Epithelial cell of esophagus (primary cell): ENCODE measurements around the gene NBPF12.
"Not testable (repeated sequence)": the region's sequence is repeated elsewhere in the genome, so short reads cannot be mapped to it uniquely, and the experiment has no call there.

Experiments used
- DNase-seq: peaks from one replicate; pipeline ENCODE4 v3.0.0; 2010; ENCODE audit warnings: low read depth
- H3K4me3 ChIP-seq: 2 replicates; pipeline ENCODE4 v1.5.1; 2011; ENCODE audit warnings: mild to moderate bottlenecking, low read length, control low read depth

The NBPF12 gene, protein sequence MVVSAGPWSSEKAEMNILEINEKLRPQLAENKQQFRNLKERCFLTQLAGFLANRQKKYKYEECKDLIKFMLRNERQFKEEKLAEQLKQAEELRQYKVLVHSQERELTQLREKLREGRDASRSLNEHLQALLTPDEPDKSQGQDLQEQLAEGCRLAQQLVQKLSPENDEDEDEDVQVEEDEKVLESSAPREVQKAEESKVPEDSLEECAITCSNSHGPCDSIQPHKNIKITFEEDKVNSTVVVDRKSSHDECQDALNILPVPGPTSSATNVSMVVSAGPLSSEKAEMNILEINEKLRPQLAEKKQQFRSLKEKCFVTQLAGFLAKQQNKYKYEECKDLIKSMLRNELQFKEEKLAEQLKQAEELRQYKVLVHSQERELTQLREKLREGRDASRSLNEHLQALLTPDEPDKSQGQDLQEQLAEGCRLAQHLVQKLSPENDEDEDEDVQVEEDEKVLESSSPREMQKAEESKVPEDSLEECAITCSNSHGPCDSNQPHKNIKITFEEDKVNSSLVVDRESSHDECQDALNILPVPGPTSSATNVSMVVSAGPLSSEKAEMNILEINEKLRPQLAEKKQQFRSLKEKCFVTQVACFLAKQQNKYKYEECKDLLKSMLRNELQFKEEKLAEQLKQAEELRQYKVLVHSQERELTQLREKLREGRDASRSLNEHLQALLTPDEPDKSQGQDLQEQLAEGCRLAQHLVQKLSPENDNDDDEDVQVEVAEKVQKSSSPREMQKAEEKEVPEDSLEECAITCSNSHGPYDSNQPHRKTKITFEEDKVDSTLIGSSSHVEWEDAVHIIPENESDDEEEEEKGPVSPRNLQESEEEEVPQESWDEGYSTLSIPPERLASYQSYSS (N-terminal part only)

DNA sequence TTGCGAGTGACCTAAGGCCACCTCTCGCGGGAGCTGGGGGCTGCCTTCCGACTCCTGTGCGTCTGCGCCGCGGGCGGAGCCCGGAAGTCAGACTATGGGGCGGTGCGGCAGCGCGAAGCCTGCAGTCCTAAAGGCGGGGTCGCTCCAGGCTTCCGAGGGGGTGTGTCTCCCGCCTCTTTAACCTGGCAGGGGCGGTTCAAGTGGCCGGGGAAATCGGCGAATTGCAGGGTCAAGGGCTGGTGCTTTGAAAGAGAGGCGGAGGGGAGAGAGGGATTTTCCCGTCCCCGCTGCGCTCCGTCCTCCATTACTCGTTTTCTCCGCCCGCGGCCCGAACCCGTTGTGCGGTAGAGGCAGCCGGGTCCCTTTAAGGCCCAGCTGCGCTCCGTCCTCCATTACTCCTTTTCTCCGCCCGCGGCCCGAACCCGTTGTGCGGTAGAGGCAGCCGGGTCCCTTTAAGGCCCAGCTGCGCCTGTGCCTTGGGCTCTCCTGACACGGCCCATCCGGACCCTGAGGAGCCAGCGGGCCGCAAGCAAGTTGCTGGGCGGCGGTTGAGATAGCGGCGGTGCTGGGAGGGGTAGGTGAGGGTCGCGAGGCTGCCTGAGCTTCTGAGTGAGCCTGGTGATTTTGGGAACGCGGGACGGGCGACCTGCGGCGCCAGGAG, at the start of gene NBPF12:
TSS of gene NBPF12 (plus strand) at position 83 of the 661 bp plus-strand sequence. CDS start 21,820 bp downstream, outside the sequence.
- peak within 1 kb of the TSS; percentile 58 for H3K4me3 ChIP-seq
- peak; percentile 80 for DNase-seq

DNA sequence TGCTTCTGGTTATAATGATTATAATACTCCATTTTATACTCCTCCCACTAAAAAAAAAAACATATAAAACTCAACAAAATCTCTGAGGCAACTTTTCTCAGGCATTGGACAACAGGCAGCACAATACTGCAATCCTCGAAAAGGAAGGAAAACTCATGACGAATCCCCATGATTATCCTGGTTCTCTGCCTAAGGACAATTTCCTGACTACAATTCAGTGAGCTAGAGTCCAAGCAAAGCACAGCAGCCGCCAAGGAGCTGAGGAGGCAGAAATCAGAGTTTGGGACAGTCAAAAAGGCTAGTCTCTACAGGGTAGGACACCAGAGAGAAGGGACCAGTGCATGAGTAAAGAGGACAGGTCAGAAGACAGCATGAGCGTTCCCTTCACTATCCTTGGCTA, 46.8 kb upstream of the NBPF12 start:
- DNase-seq, H3K4me3 ChIP-seq: not testable (repeated sequence)

DNA sequence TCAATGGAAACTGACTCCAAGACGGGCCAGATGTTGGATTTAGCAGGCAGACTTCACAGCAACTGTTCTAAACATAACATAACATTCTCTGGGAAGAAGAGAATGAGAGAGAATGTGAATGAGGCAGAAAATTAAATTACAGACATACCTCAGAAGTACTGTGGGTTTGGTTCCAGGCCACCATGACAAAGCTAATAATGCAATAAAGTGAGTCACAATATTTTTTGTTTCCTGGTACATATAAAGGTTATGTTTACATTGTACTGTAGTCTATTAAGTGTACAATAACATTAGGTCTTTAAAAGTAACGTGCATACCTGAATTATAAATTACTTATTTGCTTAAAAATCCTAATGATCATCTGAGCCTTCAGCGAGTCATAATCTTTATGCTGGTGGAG, 45.8 kb upstream of the NBPF12 start:
- H3K4me3 ChIP-seq, DNase-seq: not testable (repeated sequence)

DNA sequence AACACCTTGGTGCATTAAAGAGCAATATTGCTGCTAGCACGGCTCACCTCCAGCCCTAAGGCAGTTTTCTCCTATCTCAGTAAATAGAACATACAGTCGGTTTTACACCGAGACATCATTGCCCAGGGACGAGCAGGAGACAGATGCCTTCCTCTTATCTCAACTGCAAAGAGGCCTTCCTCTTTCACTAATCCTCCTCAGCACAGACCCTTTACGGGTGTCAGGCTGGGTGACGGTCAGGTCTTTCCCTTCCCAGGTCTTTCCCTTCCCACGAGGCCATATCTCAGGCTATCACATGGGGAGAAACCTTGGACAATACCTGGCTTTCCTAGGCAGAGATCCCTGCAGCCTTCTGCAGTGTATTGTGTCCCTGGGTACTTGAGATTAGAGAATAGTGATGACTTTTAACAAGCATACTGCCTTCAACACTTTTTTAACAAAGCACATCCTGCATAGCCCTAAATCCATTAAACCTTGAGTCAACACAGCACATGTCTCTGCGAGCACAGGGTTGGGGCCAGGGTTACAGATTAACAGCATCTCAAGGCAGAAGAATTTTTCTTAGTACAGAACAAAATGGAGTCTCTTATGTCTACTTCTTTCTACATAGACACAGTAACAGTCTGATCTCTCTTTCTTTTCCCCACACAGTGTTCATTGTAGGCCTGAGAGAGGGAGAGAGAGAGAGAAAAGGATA, 30.4 kb upstream of the NBPF12 start:
- not testable (repeated sequence) for DNase-seq, H3K4me3 ChIP-seq

DNA sequence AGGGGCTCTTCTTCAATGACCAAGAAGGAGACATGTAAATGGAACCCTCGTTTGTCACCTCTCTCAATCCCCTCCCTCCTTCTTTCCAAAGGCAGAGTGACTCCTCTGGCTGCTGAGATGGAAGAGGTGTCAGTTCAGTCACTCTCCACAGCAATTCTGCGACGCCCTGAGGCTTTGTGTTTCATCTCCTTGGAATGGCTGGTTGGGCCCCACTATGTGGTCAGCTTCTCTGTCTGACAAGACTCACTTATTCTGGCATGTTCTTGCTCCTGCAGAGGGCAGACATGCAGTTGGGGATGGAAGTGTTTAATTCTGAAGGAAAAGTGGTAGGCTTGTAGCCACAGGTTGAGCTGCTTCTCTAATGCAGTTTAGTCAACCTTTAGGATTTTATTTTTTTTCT, 25.1 kb upstream of the NBPF12 start:
- H3K4me3 ChIP-seq, result not testable (repeated sequence)
- peak; percentile 81 for DNase-seq

DNA sequence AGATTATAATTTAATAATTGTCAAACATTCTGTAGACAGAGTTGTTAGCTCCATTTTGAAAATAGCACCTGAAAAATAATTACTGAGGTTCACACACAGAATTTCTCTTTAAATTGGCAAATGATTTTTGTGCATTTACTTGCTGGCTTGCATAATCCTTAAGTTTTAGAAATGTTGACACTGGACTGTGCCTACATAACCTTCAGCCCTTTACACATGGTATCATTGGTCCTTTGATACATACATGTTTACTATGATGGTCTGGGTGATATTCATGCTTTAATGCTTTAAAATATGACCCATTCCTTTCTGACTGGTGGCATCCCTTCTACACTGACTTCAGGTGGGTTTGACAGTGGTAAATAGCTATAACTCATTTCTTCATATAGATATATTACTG, 17.3 kb upstream of the NBPF12 start:
- H3K4me3 ChIP-seq, DNase-seq: not testable (repeated sequence)

DNA sequence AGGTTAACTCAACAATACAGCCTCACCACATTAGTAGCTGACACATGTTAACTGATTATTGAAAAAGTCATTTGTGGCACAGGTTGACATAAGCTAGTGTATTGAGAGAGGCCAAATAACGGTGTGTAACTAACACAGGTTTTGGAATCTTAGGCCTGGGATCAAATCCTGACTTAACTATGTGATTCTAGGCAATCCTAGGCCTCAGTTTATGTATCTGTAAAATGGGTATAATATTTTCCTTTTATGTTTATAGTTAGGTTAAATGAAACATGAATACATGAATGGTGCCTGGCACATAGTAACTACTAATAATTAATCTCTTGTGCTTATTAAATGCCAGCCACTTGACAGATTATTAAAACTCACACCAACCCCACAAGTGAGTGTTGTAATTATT, 15.5 kb upstream of the NBPF12 start:
- not testable (repeated sequence) for H3K4me3 ChIP-seq, DNase-seq

DNA sequence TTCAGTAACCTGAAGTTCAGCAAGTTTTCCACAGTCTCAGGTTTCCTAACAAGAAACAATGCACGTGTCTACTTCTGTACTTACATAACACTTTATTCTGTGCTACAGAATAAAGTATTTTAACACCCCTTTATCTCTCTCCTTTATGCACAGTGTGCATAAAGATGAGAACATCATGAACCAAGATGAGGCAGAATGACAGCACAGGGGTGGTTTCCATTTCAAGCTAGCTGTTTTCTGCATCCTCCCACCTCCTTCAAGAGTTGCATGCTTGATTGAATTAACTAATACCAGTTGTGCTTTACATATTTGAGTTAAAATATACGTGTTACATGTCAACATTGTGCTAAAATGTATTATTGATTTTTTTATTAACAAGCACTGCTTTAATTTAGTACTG, 14.0 kb upstream of the NBPF12 start:
- not testable (repeated sequence) for H3K4me3 ChIP-seq, DNase-seq

DNA sequence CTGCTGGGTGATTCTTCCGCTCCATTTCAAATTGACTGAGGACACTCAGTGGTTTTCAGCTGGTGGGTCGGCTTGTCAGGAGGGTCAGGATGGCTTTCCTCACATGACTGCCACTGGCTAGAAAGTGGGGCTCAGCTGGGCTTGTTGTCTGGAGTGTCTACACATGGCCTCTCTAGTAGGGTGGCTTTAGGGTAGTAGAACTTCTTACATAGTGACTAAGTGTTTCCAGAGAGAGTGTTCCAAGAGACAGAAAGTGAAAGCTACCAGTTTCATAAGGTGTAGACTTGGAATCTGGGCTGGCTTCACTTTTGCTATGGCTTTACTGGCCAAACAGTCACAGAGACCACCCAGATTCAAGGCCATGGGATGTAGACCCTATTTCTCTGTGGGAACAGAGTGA, 11.7 kb upstream of the NBPF12 start:
- not testable (repeated sequence) for H3K4me3 ChIP-seq, DNase-seq

DNA sequence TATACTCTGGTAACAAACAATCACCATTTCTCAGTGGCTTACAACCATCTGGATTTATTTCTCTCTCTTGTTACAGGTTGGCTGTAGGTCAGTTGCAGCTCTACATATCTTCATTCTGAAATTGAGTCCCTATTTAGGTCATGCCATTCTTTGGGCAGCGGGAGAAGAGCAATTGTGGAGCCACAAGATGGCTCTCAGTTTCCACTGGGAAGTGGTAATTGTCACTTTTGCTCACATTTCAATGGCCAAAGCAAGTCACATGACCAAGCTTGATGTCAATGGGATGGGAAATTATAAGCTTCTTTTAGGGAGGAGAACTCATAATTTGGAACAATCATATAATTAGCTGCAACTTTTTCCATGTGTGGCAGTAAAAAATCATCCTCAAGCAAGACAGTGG, 7.9 kb upstream of the NBPF12 start:
- not testable (repeated sequence) for DNase-seq, H3K4me3 ChIP-seq

DNA sequence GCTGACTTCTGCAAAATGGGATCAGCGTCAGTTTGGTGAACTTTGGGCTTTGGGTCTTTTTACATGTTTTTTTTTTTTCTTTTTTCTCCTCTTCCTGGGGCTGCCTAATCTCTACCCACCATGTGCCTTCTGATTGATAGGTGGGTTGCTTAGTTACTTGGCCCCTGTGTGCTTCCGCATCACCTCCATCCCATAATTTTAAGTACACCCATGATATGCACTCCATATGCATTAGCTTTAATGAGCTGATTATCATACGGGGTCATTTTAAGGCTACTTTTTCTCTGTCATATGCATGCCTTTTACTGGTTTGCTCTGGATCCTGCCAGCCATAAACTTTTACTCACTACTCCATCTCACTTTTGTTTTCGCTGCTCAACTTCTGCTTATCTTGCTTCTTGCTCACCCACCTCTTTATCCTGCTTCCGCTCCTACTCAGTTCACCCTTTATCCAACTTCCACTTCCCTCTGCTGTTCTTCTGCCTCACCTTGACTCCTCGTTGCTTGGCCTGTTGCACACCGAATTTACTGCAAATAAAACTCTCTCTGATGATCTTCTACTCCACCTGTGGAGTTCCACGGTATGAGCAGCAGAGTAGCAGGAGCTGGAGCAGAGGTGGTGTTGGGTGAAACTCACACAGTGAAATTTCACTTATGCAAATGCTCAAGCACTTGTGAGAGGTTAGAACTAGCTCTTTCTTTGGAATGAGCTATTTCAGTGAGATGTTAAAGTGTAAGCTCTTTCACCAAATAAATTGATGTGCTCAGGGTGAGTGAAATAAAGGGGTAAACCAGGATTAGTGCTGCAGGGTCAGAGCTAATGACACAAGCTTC, 3.5 kb upstream of the NBPF12 start:
- not testable (repeated sequence) for DNase-seq, H3K4me3 ChIP-seq

DNA sequence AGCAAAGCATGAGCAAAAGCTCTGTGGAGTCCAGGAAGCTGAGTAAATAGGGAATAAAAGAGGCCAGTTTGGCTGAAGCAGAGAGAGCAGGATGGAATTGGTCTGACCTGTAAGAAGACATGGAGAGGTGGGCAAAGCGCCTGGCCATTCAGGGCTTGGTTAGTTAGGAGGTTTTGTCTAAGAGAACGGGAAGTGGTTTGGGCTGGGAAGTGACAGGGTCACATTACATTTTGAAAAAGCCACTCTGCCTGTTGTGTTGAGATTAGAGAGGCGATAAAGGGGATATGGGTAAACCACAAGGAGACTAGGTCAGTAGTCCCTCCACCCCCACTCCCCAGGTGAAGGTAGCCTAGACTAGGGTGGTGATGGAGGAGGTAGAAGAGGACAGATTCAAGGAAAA, 662 bp upstream of the NBPF12 start:
- not testable (repeated sequence) for DNase-seq, H3K4me3 ChIP-seq

DNA sequence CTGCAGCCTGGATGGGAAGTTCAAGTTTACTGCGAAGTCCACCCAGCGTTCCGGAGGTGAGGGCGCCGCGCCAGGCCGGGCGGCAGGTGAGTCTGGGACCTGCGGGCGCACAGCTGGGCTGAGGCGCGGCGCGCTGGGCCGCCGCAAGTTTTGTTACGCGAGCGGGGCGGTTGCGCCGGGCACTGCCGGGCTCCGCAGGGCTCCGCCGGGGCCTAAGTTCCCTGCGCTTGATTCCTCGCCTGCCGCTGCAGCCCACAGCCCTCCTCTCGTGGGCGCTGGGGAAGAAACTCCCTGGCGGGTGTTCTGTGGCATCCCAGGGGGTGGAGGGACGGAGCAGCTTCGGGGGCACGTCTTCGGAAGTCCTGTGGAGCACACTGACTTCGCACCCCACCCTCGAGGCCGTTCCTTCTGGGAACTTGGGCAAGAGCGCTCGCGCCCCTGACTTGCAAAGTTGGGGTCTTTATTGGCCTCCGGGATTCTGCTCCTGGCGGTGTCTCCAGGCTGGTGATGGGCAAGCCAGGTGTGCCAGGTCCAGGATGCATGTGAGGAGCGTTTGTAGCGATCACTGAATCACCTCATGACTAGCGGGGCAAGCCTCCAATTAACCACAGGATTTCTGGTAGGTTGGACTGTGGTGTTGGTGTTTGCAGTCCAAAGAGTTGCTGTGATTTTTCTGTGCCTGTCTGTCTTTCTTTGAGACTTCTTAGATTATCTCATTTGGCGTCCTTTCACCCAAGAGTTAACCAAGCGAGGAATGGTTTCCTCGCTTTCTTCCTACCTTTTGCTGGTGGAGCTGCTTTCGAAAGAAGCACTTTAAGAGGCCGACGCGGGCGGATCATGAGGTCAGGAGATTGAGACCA, 1.0 kb downstream of the NBPF12 start:
- peak overlapping the region; percentile 58 for H3K4me3 ChIP-seq
- DNase-seq, result peak; percentile 67

DNA sequence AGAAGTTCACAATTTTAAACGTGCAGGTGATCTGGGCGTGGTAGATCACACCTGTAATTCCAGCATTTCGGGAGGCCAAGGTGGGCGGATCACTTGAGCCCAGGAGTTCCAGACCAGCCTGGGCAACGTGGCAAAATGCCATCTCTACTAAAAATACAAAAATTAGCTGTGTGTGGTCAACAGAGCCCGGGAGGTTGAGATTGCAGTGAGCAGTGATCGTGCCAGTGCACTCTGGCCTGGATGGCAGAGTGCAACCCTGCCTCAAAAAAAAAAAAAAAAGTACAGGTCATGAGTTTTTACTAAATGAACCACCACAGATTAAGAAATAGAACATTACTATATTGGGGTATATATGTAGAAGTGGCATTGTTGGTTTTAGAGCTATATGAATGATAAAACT, 2.2 kb downstream of the NBPF12 start:
- DNase-seq, result not testable (repeated sequence)

DNA sequence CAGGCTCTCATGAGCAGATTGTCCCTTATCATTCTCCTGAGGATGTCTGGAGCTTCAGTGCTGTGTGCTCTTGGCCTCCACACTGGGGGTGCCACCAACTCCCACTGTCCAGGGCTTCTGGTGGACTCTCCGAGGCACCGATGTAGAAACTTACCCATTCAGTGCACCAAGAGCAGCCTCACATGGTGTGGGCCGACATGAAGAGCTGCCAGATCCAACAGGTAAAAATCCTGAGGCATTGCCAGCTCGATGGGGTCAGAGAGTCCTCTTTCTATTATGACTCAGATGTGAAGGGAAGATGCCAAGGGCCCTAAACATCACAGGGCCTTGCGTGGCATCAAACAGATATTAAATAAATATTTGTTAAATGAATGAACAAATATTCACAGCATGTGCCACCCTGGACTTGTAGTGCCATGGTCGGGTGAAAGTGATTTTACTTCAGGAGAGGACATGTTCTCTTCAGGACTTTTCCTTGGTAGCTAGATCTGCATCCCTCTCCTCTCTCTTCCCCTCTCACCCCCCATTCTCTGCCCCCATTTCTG, 5.3 kb downstream of the NBPF12 start:
- not testable (repeated sequence) for H3K4me3 ChIP-seq, DNase-seq

More for the DNA sequence above, 2.2 kb downstream of the NBPF12 start:
- not testable (repeated sequence) for H3K4me3 ChIP-seq

DNA sequence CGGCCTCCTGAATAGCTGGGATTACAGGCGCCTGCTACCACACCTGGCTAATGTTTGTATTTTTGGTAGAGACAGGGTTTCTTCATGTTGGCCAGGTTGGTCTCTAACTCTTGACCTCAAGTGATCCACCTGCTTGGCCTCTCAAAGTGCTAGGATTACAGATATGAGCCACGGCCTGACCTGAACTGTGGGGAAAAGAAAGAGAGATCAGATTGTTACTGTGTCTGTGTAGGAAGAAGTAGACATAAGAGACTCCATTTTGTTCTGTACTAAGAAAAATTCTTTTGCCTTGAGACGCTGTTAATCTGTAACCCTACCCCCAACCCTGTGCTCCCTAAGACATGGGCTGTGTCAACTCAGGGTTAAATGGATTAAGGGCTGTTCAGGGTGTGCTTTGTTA, 10.0 kb downstream of the NBPF12 start:
- not testable (repeated sequence) for DNase-seq

DNA sequence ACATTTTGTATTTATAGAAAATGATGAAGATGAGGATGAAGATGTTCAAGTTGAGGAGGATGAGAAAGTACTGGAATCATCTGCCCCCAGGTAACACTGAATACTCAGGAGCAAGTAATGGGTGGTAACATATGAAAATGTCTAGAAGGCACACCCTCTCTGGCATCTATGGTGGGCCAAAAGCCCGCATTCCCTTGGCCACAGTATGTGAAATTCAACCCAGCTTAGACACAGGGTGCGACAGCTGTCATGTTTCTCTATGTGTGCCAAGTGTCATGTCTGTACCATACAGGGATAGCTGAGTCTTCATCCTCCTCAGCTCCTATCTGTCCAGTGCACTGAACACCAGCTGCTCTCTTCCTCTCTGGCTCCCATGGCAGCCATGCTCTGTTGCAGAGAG, 26.2 kb downstream of the NBPF12 start:
- not testable (repeated sequence) for DNase-seq, H3K4me3 ChIP-seq

More for the DNA sequence above, 10.0 kb downstream of the NBPF12 start:
- H3K4me3 ChIP-seq, result not testable (repeated sequence)
